ENCODE results near the gene BMP4.

The BMP4 gene

DNA sequence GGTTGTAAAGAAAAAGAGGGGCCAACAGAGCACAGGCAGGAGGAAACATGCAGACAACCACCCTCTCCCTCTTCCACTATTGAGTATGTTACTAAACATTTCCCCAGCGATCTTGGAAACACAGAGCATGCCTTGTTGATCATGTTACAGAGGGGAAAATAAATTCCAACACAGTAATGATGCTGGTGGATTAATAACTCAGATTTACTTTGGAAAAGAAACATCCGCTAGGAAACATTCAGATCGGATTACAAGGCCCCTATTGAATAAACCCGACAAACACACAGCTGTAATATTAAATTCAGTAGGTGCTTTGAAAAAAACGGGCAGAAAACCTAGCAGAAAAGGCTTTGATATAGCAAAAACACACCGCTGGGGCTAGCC lies 5.4 kb downstream of the BMP4 start:
- no peak for TF ChIP-seq POLR2AphosphoS5 (IDR thresholded peaks at IDR 0.05; ENCODE audit: low read depth, low read length)
- TF ChIP-seq POLR2A (IDR thresholded peaks at IDR 0.05; ENCODE audit: low read depth, low read length), result no peak
- TF ChIP-seq TAF1 (IDR thresholded peaks at IDR 0.05; ENCODE audit: borderline replicate concordance, low read depth, low read length), result no peak
- DNase-seq (ENCODE audit: insufficient read length) (no peak), FAIRE-seq (no peak)

DNA sequence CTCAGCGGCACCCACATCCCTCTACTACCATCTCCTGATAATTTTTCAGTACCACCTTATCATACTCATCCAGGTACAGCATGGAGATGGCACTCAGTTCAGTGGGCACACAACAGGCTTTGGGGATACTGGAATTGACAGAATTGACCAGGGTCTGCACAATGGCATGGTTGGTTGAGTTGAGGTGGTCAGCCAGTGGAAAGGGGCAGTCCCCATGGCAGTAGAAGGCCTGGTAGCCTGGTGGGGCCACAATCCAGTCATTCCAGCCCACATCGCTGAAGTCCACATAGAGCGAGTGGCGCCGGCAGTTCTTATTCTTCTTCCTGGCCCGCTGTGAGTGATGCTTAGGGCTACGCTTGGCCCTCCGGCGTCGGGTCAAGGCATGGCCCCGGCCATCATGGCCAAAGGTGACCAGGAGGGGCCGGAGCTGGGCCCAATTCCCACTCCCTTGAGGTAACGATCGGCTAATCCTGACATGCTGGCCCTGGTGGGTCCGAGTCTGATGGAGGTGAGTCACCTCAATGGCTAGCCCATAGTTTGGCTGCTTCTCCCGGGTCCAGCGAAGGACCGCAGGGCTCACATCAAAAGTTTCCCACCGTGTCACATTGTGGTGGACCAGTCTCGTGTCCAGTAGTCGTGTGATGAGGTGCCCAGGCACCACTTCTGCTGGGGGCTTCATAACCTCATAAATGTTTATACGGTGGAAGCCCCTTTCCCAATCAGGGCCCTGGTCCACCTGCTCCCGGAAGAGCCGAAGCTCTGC lies 6.4 kb downstream of the BMP4 start:
- TF ChIP-seq POLR2AphosphoS5 (IDR thresholded peaks at IDR 0.05; ENCODE audit: low read depth, low read length) (no peak), TAF1 (IDR thresholded peaks at IDR 0.05; ENCODE audit: borderline replicate concordance, low read depth, low read length) (no peak), POLR2A (IDR thresholded peaks at IDR 0.05; ENCODE audit: low read depth, low read length) (no peak)
- FAIRE-seq, result no peak
- DNase-seq (ENCODE audit: insufficient read length), result no peak

GRCh38 chr14:53949201-53949600 lies 7.4 kb downstream of the BMP4 start:
- TF ChIP-seq POLR2AphosphoS5 (IDR thresholded peaks at IDR 0.05; ENCODE audit: low read depth, low read length) (no peak), TAF1 (IDR thresholded peaks at IDR 0.05; ENCODE audit: borderline replicate concordance, low read depth, low read length) (no peak), POLR2A (IDR thresholded peaks at IDR 0.05; ENCODE audit: low read depth, low read length) (no peak)
- FAIRE-seq, result no peak
- no peak for DNase-seq (ENCODE audit: insufficient read length)

DNA sequence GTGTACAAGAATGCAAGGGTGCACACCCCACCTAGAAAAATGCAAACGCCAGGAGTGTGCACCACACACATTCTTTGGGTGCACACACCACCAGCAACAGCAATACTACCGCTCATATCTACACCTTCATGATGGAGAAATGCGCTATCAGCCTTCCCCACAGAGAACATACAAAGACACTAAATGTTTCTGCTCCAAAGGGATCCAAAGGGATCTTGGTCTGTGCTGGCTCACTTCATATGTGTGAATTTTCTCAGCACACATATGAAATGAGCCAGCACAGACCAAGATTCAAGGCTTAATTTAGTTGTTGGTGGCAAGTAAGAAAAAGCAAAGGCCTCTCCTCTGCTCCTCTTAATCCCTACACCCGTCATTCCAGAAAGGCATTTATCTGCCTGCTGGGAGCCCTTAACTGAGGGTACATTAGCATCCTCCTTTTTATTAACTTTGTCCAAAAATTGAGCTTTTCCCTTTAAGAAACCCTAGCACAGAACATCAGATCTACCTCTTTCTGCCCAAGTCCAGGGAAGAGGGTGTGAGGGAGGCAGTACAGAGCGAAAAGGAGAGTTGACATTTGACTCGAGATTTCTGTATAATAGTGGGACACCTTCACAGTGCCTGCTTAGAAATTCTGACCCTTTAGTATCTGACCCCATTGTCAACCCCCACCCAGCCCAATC lies 8.3 kb downstream of the BMP4 start:
- FAIRE-seq, result no peak

GRCh38 chr14:53947452-53948204 lies 9.0 kb downstream of the BMP4 start:
- no peak for DNase-seq (ENCODE audit: insufficient read length)
- no peak for FAIRE-seq
- TF ChIP-seq POLR2AphosphoS5 (IDR thresholded peaks at IDR 0.05; ENCODE audit: low read depth, low read length), result no peak
- no peak for TF ChIP-seq POLR2A (IDR thresholded peaks at IDR 0.05; ENCODE audit: low read depth, low read length)
- TF ChIP-seq TAF1 (IDR thresholded peaks at IDR 0.05; ENCODE audit: borderline replicate concordance, low read depth, low read length), result no peak

More for the DNA sequence above, 8.3 kb downstream of the BMP4 start:
- DNase-seq (ENCODE audit: insufficient read length), result no peak
- no peak for TF ChIP-seq TAF1 (IDR thresholded peaks at IDR 0.05; ENCODE audit: borderline replicate concordance, low read depth, low read length)
- no peak for TF ChIP-seq POLR2A (IDR thresholded peaks at IDR 0.05; ENCODE audit: low read depth, low read length)
- TF ChIP-seq POLR2AphosphoS5 (IDR thresholded peaks at IDR 0.05; ENCODE audit: low read depth, low read length), result no peak

GRCh38 chr14:53947094-53947445 lies 9.6 kb downstream of the BMP4 start:
- TF ChIP-seq POLR2AphosphoS5 (IDR thresholded peaks at IDR 0.05; ENCODE audit: low read depth, low read length) (no peak), TAF1 (IDR thresholded peaks at IDR 0.05; ENCODE audit: borderline replicate concordance, low read depth, low read length) (no peak), POLR2A (IDR thresholded peaks at IDR 0.05; ENCODE audit: low read depth, low read length) (no peak)
- DNase-seq (ENCODE audit: insufficient read length), result no peak
- FAIRE-seq, result no peak

- TF ChIP-seq TAF1 (IDR thresholded peaks at IDR 0.05; ENCODE audit: borderline replicate concordance, low read depth, low read length) (no peak), POLR2A (IDR thresholded peaks at IDR 0.05; ENCODE audit: low read depth, low read length) (no peak)
- DNase-seq (ENCODE audit: insufficient read length) (no peak), FAIRE-seq (no peak)
These were observed 10.1 kb downstream of the BMP4 start for GRCh38 chr14:53946404-53947093.

DNA sequence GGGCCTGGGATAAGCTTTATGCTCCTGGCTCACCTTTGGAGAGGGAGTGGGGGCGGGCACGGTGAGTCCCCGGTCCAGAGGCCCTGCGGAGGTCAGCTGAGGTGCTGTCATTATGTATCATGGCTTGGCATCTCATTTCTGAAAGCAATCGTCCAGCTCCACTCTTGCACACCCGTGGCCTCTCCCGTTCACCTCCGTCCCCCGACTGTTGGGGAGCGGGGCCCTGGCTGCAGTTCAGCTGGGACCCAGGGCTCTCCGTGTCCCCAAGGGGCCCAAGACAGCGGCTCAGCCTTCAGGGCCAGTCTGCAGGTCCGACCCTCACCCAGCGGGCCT lies 10.6 kb downstream of the BMP4 start:
- no peak for DNase-seq (ENCODE audit: insufficient read length)
- FAIRE-seq, result no peak
- no peak for TF ChIP-seq POLR2A (IDR thresholded peaks at IDR 0.05; ENCODE audit: low read depth, low read length)
- no peak for TF ChIP-seq TAF1 (IDR thresholded peaks at IDR 0.05; ENCODE audit: borderline replicate concordance, low read depth, low read length)
- TF ChIP-seq POLR2AphosphoS5 (IDR thresholded peaks at IDR 0.05; ENCODE audit: low read depth, low read length), result no peak

DNA sequence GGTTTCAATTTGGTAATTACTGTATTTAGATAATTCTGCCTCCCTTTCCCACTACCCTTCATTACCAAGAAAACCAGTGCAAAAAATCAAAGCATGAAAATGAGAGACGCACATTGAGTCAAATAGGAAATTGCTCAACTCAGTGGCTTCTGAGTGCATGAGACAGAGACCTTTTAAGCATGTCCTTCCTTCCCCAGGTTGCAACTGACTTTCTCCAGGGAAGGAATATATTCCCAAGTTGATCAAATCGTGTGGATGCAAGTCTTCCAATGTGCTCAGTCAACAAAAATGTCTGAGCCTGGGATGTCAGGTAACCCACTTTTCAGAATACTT lies 12.9 kb downstream of the BMP4 start:
- no peak for TF ChIP-seq POLR2A (IDR thresholded peaks at IDR 0.05; ENCODE audit: low read depth, low read length)
- TF ChIP-seq TAF1 (IDR thresholded peaks at IDR 0.05; ENCODE audit: borderline replicate concordance, low read depth, low read length), result no peak
- no peak for TF ChIP-seq POLR2AphosphoS5 (IDR thresholded peaks at IDR 0.05; ENCODE audit: low read depth, low read length)
- FAIRE-seq (no peak), DNase-seq (ENCODE audit: insufficient read length) (no peak)

DNA sequence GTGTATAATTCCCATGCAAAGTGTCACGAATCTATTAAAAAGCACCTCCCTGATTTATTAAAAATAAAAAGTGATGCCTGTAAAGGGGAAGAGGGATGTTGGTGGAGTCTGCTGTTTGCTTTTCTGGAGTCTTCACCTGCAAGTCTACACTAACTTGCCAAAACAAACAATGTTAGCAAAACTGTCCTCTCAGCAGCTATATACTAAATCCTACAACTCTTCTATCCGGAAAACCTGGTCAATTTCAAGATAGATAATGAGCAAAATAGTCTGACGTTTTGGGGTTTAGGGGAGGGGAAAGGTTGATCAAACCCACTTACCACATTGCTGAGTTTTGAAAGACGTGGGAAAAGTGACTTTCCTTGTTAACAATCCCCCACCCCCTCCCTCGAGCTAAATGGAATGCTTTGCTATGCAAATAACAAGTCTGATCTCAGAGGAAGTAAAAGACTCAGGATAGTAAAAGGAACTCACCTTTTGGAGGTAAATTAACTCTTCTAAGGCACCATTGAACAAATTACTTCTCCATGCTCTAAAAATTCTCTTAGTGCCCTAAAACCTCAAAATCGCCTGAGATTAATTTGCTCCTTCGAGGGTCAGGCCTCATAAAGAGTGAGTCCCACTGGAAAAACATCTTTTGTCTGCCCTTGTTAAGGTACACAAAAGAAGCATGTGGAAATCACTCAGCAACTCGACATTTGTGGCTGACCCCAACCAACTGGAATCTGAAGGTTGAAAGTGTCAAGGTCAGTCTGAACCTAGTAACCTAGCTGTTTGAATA lies 13.5 kb downstream of the BMP4 start:
- TF ChIP-seq POLR2A (IDR thresholded peaks at IDR 0.05; ENCODE audit: low read depth, low read length), result no peak
- DNase-seq (ENCODE audit: insufficient read length), result no peak
- FAIRE-seq, result no peak

Data from GM12892 (cell line).